GM12865 (cell line): ENCODE measurements around the gene CSNK2A3.

Source experiments
- DNase-seq: peaks from one replicate; pipeline ENCODE4 v3.0.0; 2010; ENCODE audit warnings: low read depth
- H3K4me3 ChIP-seq: 2 replicates; pipeline ENCODE4 v1.5.1; 2011; ENCODE audit warnings: mild to moderate bottlenecking, low read depth, low read length, control low read depth
- TF ChIP-seq, protein P1 (sequence below): IDR thresholded peaks from 2 replicates; pipeline ENCODE4 v1.5.1; 2011; ENCODE audit warnings: low read length, control low read depth, low read depth, inconsistent platforms; ENCODE audit not compliant: insufficient read depth; ENCODE audit errors: missing control alignments

The CSNK2A3 gene

DNA sequence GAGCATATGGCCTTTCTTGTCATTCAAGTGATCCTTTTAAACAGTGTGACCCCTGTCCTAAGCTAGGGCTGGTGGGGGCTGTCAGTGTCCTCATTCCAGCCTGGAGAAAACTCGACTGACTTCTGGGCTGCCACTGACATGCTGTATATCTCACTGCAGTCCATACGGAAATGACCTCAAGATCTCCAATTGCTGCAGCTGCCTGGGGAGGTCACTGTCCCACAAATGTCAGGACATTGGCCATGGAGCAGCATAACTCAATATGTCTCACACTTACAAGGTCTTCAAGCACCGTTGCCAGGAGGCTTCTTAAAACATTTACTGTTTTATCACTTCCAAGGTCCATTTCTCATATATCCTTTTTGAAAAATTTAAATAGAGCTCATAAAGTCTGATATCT lies 27.8 kb upstream of the CSNK2A3 start:
- TF ChIP-seq, protein P1, sequence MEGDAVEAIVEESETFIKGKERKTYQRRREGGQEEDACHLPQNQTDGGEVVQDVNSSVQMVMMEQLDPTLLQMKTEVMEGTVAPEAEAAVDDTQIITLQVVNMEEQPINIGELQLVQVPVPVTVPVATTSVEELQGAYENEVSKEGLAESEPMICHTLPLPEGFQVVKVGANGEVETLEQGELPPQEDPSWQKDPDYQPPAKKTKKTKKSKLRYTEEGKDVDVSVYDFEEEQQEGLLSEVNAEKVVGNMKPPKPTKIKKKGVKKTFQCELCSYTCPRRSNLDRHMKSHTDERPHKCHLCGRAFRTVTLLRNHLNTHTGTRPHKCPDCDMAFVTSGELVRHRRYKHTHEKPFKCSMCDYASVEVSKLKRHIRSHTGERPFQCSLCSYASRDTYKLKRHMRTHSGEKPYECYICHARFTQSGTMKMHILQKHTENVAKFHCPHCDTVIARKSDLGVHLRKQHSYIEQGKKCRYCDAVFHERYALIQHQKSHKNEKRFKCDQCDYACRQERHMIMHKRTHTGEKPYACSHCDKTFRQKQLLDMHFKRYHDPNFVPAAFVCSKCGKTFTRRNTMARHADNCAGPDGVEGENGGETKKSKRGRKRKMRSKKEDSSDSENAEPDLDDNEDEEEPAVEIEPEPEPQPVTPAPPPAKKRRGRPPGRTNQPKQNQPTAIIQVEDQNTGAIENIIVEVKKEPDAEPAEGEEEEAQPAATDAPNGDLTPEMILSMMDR, result no peak
- no peak for DNase-seq
- H3K4me3 ChIP-seq, result no peak overlapping the region

- no peak overlapping the region for H3K4me3 ChIP-seq
- no peak for DNase-seq
- TF ChIP-seq, protein P1, result no peak
Observed at GRCh38 chr11:11380340-11380739, 27.3 kb upstream of the CSNK2A3 start.

- DNase-seq, result no peak
- no peak overlapping the region for H3K4me3 ChIP-seq
- TF ChIP-seq, protein P1, result no peak
Observed at GRCh38 chr11:11379661-11380060, 26.6 kb upstream of the CSNK2A3 start.

DNA sequence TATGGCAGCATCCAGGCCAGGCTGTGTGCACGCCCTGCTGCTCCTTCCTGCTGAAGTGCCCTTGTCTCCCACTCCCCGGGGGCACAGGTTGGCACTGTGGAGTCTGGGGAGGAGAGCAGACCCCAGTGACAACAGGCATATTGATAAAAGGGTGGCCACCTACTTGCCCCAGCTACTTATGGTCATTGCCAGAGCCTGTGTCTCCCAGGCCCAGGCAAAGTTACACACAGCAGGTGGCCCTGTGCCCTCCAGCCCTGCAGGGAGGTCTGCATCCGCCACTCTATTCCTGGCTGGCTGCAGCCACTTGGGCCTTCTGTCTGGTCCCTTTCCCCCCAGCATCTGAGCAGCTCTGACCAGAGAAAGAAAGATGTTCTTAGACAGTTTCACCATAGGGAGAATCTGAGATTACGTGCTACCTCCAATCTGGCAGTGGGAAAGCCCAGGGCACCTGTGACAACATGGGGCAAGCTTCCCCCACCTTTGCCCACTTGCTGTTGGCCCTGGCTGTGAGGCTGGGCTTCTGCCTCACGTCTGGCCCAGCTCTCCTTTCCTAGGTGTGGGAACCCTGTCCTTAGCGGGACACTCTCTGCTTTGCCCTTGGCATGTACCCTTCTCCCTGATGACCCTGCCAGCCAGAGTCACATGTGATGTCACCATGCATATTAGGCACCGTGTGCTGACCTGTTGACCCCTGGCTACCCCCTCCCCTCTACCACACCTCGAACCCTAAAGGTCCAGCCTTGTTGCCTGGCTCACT lies 25.3 kb upstream of the CSNK2A3 start:
- TF ChIP-seq, protein P1, result no peak
- no peak for DNase-seq
- H3K4me3 ChIP-seq, result no peak overlapping the region

DNA sequence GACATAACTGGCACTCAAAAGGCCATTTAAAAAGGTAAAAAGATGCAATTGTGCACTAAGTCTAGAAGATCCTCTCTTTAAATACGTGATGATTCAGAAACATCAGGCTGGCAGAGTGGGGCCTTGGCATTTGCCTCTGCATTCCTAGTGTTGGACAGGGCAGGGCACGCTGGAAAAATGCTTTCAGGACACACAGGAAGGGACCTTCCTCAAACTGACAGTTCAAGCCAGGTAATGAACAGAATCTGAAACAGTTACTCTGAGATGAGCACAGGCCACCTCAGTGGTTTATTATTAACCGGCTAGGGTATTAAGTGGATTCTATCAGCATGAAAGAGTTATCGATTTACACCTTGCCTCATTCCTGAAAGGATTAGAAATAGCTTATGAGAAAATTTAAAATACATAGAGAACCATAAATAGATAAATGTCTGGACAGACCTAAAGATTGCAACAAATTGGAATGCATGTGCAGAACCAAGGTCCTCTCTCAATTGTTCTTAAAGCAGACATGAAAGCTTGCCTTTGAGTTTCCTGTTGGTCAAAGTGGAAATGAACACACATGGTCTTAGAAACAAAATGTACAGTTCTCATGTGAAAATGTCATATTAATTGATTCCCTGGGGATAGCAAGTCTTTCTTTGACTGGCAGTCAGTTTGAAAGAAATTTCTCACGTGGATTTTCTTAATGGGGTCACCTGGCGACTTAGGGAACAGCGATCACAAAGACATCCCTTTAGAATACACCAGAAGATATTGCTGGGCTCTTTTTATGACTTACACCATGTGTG lies 21.5 kb upstream of the CSNK2A3 start:
- H3K4me3 ChIP-seq, result no peak overlapping the region
- no peak for DNase-seq
- TF ChIP-seq, protein P1, result no peak

DNA sequence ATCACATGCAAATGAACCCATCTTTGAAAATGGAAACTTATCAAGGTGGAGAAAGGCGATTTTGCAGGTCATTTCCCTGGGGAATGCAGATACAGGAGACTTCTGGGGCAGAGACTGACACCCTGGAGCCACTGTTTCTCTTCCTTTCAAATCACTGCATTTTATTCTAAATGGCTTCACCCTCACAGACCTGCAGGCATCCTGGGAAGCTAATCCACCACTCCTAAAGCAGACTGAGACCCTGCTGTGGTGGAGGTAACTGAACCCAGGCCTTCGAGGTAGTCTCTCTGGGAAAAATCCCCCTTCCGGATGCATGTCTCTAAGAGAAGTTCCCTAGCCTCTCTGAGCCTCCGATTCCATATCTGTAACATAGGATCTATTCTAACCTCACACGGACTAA lies 20.9 kb upstream of the CSNK2A3 start:
- H3K4me3 ChIP-seq, result no peak overlapping the region
- TF ChIP-seq, protein P1, result no peak
- no peak for DNase-seq
